Lung (tissue), 12 donors: ENCODE data around the gene MAEA. TPM values are rescaled to one million over a fixed set of nuclear protein-coding genes. Genes with fewer than 3 reads are reported as not detected.
A peak's percentile ranks its signal among the peaks of the same experiment; 100 is the strongest.

Experiments
- ATAC-seq: fragments of 200-7000 bp; cut with Tn5 transposase; one replicate; pipeline ENCODE4 v1.9.1; 2020; ENCODE audit warnings: moderate number of reproducible peaks; ENCODE audit not compliant: insufficient read depth, low FRiP score
- DNase-seq, 3 donors: peaks; one replicate each; pipeline ENCODE4 v3.0.0-alpha.2; 2013 to 2017
- H3K27ac ChIP-seq, 2 donors: one replicate each; pipeline ENCODE4 v1.5.1; 2013; ENCODE audit warnings: mild to moderate bottlenecking in 2 of 2, moderate library complexity in 2 of 2, control low read depth in 1 of 2, inconsistent platforms in 1 of 2, low read depth in 1 of 2, low read length in 1 of 2
- H3K27me3 ChIP-seq, 3 donors: one replicate each; pipeline ENCODE4 v1.5.1; 2013; ENCODE audit warnings: low read length in 2 of 3; ENCODE audit not compliant: control insufficient read depth in 3 of 3, insufficient read depth in 3 of 3
- H3K36me3 ChIP-seq, 4 donors: one replicate each; pipeline ENCODE4 v1.5.1; 2013; ENCODE audit warnings: low read length in 4 of 4, mild to moderate bottlenecking in 1 of 4, moderate library complexity in 1 of 4; ENCODE audit not compliant: control insufficient read depth in 4 of 4, insufficient read depth in 4 of 4
- H3K4me1 ChIP-seq, 5 donors: one replicate each; pipeline ENCODE4 v1.5.1; 2013; ENCODE audit warnings: low read length in 5 of 5, mild to moderate bottlenecking in 2 of 5, moderate library complexity in 1 of 5; ENCODE audit not compliant: control insufficient read depth in 5 of 5, insufficient read depth in 5 of 5
- H3K4me3 ChIP-seq: one replicate; pipeline ENCODE4 v1.5.1; 2013; ENCODE audit warnings: mild to moderate bottlenecking, control low read depth, moderate library complexity
- H3K9ac ChIP-seq, 2 donors: one replicate each; pipeline ENCODE4 v1.5.1; 2013; ENCODE audit warnings: low read length in 2 of 2, control low read depth in 1 of 2; ENCODE audit not compliant: insufficient read depth in 1 of 2
- H3K9me3 ChIP-seq, 4 donors: one replicate each; pipeline ENCODE4 v1.5.1; 2013; ENCODE audit warnings: low read length in 3 of 4, mild to moderate bottlenecking in 1 of 4, moderate library complexity in 1 of 4; ENCODE audit not compliant: control insufficient read depth in 4 of 4, insufficient read depth in 3 of 4
- WGBS, 2 donors: extraction: QIAGEN DNeasy Blood & Tissue Kit; methylation state at CpG; one replicate each; pipeline ENCODE4 v1.1.7; 2013; 5-methylcytosine and 5-hydroxymethylcytosine counted together
- polyA plus RNA-seq, 2 donors: library from polyadenylated mRNA; stranded (reverse); fragments of 200-250 nt; gene quantifications; one replicate each; pipeline ENCODE4 v1.2.1, GENCODE V29; 2013
- total RNA-seq, 2 donors: library from RNA; depleted of rRNA in 1 of 2; stranded (reverse); fragments of >200 nt in 1 of 2; gene quantifications; one replicate each; pipeline ENCODE4 v1.2.1, GENCODE V29; 2014 to 2021
- TF ChIP-seq, protein P1 (sequence below): IDR thresholded peaks from 2 replicates; pipeline ENCODE4 v1.5.1; 2012; ENCODE audit warnings: mild to moderate bottlenecking; ENCODE audit errors: control extremely low read depth, extremely low read depth
- donor health status: control.
- donor health status: control.
- donor health status: Bipolar disorder and iron deficiency.
- donor health status: healthy.
- donor health status: DM: yes; HTN: yes; CAD: no.

MAEA gene
- total and polyA plus RNA-seq, 4 donors = 39.7 to 67.4 (median 60.8) TPM

DNA sequence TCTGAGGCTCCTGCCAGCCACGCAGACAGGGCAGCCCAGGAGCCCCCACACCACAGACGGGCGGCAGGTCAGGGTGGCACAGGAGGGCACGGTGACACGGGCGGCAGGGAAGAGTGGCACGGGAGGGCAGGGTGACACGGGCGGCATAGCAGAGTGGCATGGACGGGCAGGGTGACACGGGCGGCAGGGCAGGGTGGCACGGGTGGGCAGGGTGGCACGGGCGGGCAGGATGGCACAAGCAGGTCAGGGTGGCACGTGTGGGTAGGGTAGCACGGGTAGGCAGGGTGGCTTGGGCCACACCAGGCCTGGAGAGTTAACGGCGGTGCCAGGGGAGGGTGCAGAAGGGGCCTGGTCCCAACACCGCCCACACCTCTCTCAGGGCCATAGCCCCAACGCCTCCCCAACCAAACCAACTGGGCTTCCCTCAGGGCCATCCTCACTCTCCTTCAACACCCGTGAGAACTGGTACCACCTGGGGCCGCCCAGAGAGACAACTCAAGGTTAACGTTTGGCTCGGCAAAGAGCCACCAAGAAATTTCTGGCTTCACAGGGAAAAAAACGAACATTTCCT is 44.1 kb upstream of the MAEA start:
- ATAC-seq = no peak
- Histone ChIP-seq H3K9me3 (no peaks in the 10 kb centered on the region), H3K4me3 (no peak overlapping the region), H3K4me1 (peaks cover 15 to 50% (median 17%) of the 10 kb centered on the region in 5 donors), H3K9ac (no peak overlapping the region), H3K36me3 (peaks cover 0 to 19% (median 1%) of the 10 kb centered on the region in 4 donors), H3K27me3 (no peaks in the 10 kb centered on the region), H3K27ac (peak overlapping the region in 1 of 2 donors; percentile 95)
- TF ChIP-seq, protein P1, sequence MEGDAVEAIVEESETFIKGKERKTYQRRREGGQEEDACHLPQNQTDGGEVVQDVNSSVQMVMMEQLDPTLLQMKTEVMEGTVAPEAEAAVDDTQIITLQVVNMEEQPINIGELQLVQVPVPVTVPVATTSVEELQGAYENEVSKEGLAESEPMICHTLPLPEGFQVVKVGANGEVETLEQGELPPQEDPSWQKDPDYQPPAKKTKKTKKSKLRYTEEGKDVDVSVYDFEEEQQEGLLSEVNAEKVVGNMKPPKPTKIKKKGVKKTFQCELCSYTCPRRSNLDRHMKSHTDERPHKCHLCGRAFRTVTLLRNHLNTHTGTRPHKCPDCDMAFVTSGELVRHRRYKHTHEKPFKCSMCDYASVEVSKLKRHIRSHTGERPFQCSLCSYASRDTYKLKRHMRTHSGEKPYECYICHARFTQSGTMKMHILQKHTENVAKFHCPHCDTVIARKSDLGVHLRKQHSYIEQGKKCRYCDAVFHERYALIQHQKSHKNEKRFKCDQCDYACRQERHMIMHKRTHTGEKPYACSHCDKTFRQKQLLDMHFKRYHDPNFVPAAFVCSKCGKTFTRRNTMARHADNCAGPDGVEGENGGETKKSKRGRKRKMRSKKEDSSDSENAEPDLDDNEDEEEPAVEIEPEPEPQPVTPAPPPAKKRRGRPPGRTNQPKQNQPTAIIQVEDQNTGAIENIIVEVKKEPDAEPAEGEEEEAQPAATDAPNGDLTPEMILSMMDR = no peak
- DNase-seq = peak in 1 of 3 donors; percentile 6
- WGBS, 2 donors = 85 to 90% methylated on average over 26 of the region's 26 CpGs

DNA sequence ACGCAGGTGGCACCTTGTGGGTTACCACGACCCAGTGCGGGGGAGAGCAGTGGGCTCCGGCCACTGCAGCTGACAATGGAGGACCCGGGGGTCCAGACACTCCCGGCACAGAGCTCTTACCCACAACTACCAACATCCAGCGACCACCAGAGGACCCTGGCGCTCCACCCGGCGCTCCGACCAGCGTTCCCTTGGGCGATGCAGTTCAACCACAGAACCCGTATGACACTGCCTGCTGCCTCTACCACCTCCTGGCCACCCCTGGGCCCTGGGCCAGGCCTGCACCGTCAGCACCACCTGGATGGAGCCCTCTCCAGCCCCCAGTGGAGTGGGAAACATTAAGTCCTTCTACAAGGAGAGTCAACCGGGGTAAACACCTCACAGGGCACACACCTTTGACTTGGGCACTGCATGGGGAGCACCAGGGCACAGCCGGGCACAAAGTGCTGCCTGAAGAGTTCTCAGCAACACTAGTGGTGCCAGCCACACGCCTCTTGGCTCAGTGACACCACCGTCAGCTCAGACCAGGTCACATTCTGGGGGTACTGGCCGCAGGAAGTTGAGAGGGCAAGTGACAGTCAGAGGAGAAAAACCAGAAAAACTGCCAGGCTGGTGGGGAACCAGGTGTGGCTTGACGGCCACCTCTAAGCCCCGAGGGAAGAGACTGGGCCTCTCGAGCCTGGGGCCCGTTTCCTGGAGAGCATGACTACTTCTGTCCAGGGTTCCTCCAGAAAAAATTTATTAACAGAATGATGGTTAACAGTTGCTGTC is 43.4 kb upstream of the MAEA start:
- 41 to 48% methylated on average over 24 of the region's 24 CpGs for WGBS, 2 donors
- DNase-seq = no peak

DNA sequence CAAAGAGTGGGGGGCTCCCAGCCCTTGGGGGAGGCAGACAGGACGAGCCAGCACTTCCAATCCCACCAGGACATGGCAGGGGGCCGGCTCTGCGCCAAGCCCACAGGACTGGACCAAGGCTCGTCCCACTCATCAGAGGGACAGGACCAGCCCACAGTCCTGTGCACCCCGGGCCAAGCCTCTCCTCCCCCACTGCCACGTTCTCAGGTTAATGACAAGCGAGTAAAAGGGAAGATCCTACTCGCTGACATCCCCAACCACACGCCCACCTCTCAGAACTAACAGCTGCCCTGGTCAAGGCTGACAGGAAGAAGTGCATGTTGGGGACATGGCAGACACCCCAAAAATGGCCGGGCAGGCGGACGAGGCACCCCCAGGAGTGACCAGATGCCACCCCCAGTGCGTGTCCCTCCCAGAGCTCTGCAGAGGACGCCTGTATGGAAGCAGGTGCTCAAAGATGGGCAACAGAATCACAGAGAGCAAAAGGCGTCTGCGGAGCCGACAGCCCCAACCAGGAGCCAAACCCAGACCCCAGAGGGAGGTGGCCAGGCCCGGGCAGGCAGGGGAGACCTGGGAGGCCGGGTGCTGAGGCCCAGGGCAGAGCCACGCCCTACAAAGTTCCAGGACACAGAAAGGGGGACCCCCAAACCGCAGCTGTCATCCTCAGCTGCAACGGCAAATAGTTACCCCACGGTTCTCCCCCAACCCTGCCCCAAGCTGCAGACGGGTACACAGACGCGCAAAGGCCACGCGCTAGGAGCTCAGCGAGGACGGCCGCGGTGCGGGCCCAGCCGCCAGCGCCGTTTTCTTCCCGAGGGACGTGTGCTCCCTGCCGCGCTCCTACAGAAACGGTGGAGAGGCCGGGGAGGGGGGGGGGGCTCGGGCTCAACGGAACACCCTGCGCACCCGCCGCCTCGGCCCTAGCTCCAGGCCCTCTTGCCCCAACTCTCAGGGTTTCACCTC is 42.5 kb upstream of the MAEA start:
- WGBS, 2 donors = 7 to 9% methylated on average over 35 to 48 of the region's 48 CpGs
- ATAC-seq = no peak
- peak overlapping the region; percentile 19 to 46 for H3K9ac ChIP-seq
- H3K9me3 ChIP-seq = no peaks in the 10 kb centered on the region
- DNase-seq = no peak
- peak overlapping the region; percentile 94 to 95 for H3K27ac ChIP-seq
- peaks cover 15 to 52% (median 17%) of the 10 kb centered on the region in 5 donors for H3K4me1 ChIP-seq
- H3K36me3 ChIP-seq = peaks cover 0 to 14% (median 5%) of the 10 kb centered on the region in 4 donors
- H3K4me3 ChIP-seq = peak overlapping the region; percentile 72
- no peaks in the 10 kb centered on the region for H3K27me3 ChIP-seq
- TF ChIP-seq, protein P1 = no peak

More for the DNA sequence above, 43.4 kb upstream of the MAEA start:
- no peaks in the 10 kb centered on the region for H3K27me3 ChIP-seq
- H3K4me1 ChIP-seq = peaks cover 15 to 56% (median 17%) of the 10 kb centered on the region in 5 donors
- H3K9me3 ChIP-seq = no peaks in the 10 kb centered on the region
- H3K4me3 ChIP-seq = no peak overlapping the region
- H3K9ac ChIP-seq = peak overlapping the region in 1 of 2 donors; percentile 26
- H3K36me3 ChIP-seq = peaks cover 0 to 12% (median 7%) of the 10 kb centered on the region in 4 donors
- peak overlapping the region in 1 of 2 donors; percentile 95 for H3K27ac ChIP-seq
- TF ChIP-seq, protein P1 = no peak
- ATAC-seq = no peak
